Stimulated activated CD4-positive, alpha-beta T cell treated with anti-CD3 and anti-CD28 coated beads, TNF-alpha, amount 100 ng/mL, for 48 hours (primary cell): ENCODE measurements around the gene ENTPD8.

ENCODE experiments used
- DNase-seq, 3 donors: peaks; one replicate each; pipeline ENCODE4 v3.0.0-alpha.2; 2020; ENCODE audit warnings: low read depth in 3 of 3

ENTPD8 gene

DNA sequence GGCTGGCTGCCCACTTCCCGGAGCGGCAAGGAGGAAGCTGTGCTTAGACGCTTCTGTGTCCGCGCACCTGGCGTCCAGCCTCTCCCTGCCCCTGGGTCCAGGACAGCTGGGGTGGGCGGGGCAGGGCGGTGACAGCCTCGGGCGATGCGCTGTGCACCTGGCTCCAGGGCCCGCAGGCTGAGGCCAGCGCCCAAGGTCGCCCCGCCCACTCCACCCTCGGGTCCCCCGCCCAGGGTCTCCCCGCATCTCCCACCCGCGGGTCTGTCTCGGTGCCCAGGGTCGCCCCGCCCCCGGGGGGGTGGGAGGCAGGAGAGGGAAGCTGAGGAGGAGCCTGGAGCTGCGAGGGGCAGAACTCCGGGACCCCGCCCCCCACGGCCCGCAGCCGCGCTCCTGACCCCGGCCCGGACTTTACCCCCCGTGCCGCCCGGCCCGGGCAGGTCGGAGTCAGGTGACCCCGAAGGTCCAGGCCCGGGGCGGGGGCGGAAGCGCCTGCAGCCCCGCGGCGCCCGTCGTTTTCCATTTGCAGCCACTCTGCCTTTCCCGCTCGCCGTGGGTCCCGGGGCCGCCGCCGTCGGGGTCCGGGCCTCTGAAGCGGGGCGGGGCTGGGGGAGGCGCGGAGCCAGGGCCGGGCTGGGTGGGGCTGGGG, at the start of gene ENTPD8:
Gene ENTPD8, minus strand, starts transcription at position 69 of the 646 bp plus-strand sequence. CDS start 3,072 bp downstream, outside the sequence.
- no peak for DNase-seq

DNA sequence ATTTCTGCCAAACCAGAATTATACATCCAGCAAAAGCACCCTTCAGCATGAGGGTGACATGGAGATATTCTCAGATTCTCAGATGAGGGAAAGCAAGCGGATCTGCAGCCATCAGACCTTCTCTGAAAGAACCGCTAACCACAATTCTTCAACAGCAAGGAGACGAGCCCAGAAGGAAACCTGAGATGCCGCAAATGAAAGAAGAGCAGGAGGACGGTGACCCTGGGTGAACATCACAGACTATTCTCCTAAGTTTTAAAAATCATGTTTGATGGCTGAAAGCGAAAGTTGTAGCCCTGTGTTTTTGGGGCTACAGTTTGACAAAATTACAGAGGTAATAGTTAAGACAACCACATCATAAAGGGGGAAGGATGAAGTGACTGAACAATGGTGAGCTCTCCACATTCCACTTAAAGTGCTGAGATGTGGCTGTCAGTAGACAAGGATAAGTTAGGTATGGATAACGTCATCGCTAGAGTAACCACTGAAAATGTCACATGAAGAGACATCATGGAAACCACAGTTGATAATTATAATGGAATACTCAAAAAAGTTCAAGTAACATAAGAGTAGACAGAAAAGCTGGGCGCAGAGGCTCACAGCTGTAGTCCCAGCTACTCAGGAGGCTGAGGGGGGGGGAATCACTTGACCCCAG, 49.5 kb upstream of the ENTPD8 start:
- DNase-seq = no peak

GRCh38 chr9:137488906-137489305, 47.7 kb upstream of the ENTPD8 start:
- no peak for DNase-seq

GRCh38 chr9:137488327-137488653, 47.1 kb upstream of the ENTPD8 start:
- DNase-seq = no peak

GRCh38 chr9:137487454-137488326, 46.5 kb upstream of the ENTPD8 start:
- DNase-seq = no peak

- DNase-seq = no peak
Observed at GRCh38 chr9:137486545-137487453, 45.6 kb upstream of the ENTPD8 start.

- no peak for DNase-seq
Observed at GRCh38 chr9:137486141-137486490, 45.0 kb upstream of the ENTPD8 start.

DNA sequence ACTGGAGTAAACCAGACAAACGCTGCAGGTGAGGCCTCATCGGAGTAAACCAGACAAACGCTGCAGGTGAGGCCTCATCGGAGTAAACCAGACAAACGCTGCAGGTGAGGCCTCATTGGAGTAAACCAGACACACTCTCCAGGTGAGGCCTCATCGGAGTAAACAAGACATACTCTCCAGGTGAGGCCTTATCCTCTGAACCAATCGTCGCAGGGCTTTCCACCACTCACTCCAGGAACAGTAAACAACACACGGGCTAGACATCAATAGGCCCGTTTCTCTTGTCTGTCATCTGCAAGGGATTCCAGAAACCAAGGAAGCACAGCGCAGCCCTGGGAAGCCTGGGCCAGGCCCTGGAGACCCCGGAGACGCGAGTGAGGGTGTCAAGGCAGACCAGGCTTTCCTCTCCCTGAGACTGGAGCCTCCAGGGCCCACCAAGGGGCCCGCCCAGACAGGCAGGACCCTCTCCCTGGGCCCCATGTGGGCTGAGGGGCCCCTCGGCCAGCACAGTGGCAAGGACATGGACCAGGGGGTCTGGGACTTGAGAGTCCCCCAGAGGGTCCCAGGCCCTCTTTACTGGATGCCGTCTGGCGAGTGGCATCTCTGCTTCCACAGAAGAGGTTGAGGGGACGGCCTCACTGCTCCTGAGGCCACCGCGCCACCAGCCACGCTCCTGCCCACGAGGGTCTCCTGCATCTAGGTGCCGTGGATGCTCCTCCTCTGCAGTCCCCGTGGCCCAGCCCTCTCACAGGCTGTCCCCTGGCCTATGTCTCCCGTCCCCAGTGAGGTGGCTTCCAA, 44.4 kb upstream of the ENTPD8 start:
- no peak for DNase-seq

DNA sequence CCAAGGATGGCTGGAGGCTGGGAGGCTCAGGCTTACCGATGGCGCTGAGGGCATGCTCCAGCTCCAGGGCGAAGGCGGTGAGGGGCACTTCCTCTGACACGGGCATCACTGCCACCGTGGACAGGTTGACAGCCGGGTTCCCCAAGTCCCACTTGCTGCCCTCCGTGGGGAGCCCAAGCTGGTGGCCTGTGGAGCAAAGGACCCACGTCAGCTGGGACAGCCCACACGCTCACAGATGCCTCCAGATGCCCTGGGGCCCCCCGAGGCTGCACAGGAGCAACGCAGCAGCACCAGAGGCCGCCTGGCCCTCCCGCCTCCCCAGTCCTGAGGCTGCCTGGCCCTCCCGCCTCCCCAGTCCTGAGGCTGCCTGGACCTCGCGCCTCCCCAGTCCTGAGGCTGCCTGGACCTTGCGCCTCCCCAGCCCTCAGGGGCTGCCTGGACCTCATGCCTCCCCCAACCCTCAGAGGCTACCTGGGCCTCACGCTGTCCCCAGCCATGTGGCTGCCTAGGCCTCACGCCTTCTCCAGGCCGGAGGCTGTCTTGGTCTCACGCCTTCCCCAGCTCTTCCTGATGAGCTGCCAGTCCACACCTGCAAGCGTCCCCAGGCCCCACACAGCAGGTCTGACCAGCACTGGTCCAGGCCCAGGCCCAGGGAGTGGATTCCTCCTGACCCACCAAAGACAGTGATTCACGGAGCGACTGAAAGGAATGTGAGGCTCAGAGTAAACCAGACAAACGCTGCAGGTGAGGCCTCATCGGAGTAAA, 43.6 kb upstream of the ENTPD8 start:
- no peak for DNase-seq

GRCh38 chr9:137482094-137482781, 41.1 kb upstream of the ENTPD8 start:
- no peak for DNase-seq

DNA sequence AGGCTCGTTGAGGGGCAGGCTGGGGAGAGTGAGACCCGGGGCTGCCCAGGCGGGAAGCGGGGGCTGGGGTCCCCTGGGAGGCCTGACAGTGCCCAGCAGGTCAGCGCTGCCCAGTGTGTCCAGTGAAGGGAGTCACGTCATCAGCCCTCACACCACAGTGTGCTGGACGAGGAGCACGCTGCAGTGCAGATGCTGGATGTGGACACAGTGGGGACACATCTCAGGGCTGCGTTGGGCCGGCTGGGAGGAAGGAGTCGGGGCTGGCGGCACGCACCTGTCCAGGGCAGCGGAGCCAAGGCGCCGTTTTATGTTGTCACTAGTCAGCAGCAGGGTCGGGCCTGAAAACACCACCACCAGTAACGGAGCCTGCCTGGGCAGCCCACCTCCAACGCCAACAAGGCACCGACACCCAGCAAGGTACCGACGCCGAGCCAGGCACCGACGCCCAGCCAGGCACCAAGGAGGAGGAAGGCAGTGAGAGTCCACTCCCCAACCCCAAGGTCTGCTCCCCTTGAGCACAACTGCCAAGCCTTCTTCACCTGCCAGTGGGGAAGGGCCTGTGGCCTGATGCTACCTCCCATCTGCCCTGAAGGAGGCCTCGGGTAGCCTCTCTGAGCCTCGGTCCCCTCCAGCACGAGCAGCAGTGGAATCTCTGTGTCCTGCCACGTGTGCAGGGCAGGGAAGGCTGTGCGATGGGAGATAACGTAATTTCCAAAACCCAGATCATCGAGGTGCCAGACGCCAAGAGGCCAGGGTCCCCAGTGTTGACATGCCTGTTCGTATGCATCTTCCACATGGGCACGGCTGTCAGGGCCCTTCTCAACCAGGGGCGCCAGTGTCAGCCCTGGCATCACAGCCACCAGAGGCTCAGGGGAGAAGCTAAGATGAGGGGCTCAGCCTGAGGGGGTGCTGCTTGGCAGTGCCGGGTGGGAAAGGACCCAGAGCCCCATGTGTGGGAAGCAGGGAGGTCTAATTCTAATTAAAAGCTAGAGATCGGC, 39.8 kb upstream of the ENTPD8 start:
- no peak for DNase-seq

GRCh38 chr9:137479892-137480685, 38.9 kb upstream of the ENTPD8 start:
- DNase-seq = no peak

GRCh38 chr9:137478962-137479861, 38.1 kb upstream of the ENTPD8 start:
- no peak for DNase-seq

DNA sequence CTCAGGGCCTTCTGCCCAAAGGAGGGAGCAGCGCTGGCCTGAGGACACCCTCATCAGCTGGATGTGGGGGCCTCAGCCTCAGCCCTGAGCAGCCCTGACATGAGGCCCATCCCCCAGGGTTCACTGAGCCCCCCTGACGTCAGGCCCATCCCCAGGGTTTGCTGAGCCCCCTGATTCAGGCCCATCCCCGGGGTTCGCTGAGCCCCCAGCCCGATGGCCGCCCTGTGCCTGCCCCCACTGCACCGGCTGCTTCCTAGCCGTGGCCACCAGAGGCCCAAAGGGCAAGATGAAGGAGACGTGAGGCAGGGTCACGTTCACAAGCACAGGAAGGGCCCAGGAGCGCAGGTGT, 37.4 kb upstream of the ENTPD8 start:
- DNase-seq = no peak

- DNase-seq = no peak
Observed at GRCh38 chr9:137477778-137478612, 36.8 kb upstream of the ENTPD8 start.

DNA sequence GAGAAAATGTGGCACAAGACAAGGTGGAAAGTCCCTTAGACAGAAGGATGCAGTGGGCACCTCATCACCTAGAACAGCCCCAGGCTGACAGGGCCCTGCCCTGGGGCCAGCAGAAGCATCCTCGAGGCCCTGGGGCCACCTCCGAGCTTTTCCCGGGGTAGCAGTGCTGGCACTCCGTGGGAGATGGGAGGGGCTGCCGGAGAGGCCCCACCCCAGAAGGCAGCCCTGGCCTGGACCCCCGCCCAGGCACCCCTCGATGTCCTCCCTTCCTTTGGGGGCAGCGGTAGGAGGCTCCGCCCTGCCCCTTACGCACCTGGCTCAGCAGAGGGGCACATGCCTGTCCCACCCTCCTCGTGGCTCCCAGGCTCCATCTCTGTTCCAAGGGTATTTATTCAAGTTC, 35.7 kb upstream of the ENTPD8 start:
- no peak for DNase-seq
